ENCODE data around the gene TFR2. TPM values are rescaled to one million over a fixed set of nuclear protein-coding genes. Genes with fewer than 3 reads are reported as not detected.
A peak's percentile ranks its signal among the peaks of the same experiment; 100 is the strongest.

Gene TFR2
- total and polyA plus RNA-seq, 2 of the 13 experiments (the other 11 are each of a cell fraction or from before 2014, with no cell fraction given) = 36.9 to 64.2 TPM

DNA sequence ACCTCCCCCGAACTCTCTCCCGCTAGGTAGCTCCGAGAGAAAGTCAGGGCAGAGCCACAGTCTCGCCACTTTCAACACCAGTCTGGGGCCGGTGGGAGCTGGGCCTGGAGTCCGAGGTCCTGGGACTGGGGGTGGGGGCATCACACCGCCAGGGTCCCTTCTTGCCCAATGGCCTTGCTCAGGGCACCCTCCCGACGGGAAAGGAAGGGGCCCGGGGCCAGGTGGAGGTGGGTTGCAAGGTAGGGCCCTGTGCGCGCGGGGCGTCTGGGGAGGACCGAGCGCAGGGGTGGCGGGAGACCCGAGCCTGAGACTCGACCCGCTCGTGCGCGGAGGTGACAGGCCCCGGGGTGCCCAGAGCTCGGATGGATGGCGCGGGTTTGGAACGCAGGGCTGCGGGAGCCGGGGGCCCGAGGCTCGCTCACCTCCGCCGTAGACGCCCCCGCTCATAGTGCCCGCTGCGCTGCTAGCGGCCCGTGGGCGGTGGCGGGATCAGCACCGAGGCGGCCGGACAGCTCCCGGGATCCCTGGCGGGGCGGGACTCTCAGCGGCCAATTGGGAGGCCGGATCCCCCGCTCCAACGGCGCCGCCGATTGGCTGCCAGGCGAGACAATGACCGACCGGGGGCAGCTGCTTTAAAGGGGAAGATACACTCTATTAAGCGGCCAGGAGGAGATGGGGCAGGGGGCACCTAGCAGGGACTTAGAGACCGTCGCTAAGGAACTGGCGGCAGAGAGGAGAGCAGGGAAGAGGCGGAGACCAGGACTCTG is 14.7 kb upstream of the TFR2 start, which contains the start of gene ACTL6B (continued):
- TF ChIP-seq, protein P1, sequence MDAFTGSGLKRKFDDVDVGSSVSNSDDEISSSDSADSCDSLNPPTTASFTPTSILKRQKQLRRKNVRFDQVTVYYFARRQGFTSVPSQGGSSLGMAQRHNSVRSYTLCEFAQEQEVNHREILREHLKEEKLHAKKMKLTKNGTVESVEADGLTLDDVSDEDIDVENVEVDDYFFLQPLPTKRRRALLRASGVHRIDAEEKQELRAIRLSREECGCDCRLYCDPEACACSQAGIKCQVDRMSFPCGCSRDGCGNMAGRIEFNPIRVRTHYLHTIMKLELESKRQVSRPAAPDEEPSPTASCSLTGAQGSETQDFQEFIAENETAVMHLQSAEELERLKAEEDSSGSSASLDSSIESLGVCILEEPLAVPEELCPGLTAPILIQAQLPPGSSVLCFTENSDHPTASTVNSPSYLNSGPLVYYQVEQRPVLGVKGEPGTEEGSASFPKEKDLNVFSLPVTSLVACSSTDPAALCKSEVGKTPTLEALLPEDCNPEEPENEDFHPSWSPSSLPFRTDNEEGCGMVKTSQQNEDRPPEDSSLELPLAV (CRISPR knock-in tag; conservative IDR thresholded peaks at IDR 0.05; ENCODE audit: low read depth) = no peak
- no peak for TF ChIP-seq HCFC1 (IDR thresholded peaks at IDR 0.05; ENCODE audit: low read depth, low read length)
- peak; percentile 71; the same call in 1 of the 2 replicates for TF ChIP-seq ZNF12 (CRISPR knock-in tag; IDR thresholded peaks at IDR 0.05)
- peak; percentile 33; the same call in 1 of the 2 replicates for TF ChIP-seq SP5 (CRISPR knock-in tag; IDR thresholded peaks at IDR 0.05; ENCODE audit: borderline replicate concordance, low read depth)
- no peak for TF ChIP-seq RBM22 (optimal IDR thresholded peaks at IDR 0.05; ENCODE audit: low read length)
- TF ChIP-seq NFATC3 (CRISPR knock-in tag; IDR thresholded peaks at IDR 0.05) = peak; percentile 45; the same call in 1 of the 2 replicates
- TF ChIP-seq PHF20 (CRISPR knock-in tag; IDR thresholded peaks at IDR 0.05) = no peak
- peak; percentile 99 for TF ChIP-seq HNRNPLL (IDR thresholded peaks at IDR 0.05; ENCODE audit: low read depth, low read length, poor library complexity, severe bottlenecking)
- TF ChIP-seq ZNF792 (CRISPR knock-in tag; IDR thresholded peaks at IDR 0.05) = peak; percentile 85
- TF ChIP-seq ZFP62 (CRISPR knock-in tag; IDR thresholded peaks at IDR 0.05) = no peak
- TF ChIP-seq ZNF264 (CRISPR knock-in tag; IDR thresholded peaks at IDR 0.05) = no peak
- TF ChIP-seq HMGA1 (CRISPR knock-in tag; conservative IDR thresholded peaks at IDR 0.05) = no peak
- TF ChIP-seq ZNF850 (CRISPR knock-in tag; conservative IDR thresholded peaks at IDR 0.05) = no peak
- TF ChIP-seq, protein P2, sequence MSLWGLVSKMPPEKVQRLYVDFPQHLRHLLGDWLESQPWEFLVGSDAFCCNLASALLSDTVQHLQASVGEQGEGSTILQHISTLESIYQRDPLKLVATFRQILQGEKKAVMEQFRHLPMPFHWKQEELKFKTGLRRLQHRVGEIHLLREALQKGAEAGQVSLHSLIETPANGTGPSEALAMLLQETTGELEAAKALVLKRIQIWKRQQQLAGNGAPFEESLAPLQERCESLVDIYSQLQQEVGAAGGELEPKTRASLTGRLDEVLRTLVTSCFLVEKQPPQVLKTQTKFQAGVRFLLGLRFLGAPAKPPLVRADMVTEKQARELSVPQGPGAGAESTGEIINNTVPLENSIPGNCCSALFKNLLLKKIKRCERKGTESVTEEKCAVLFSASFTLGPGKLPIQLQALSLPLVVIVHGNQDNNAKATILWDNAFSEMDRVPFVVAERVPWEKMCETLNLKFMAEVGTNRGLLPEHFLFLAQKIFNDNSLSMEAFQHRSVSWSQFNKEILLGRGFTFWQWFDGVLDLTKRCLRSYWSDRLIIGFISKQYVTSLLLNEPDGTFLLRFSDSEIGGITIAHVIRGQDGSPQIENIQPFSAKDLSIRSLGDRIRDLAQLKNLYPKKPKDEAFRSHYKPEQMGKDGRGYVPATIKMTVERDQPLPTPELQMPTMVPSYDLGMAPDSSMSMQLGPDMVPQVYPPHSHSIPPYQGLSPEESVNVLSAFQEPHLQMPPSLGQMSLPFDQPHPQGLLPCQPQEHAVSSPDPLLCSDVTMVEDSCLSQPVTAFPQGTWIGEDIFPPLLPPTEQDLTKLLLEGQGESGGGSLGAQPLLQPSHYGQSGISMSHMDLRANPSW (CRISPR knock-in tag; IDR thresholded peaks at IDR 0.05; ENCODE audit: borderline replicate concordance) = no peak
- no peak for TF ChIP-seq ZNF652 (CRISPR knock-in tag; IDR thresholded peaks at IDR 0.05; ENCODE audit: borderline replicate concordance, low read depth)
- no peak for TF ChIP-seq ZNF451 (CRISPR knock-in tag; IDR thresholded peaks at IDR 0.05)
- TF ChIP-seq ZSCAN30 (CRISPR knock-in tag; IDR thresholded peaks at IDR 0.05) = 0 out of 2 replicates have a peak, but pooled peaks have one; percentile 81
- peak; percentile 80; the same call in 1 of the 2 replicates for TF ChIP-seq MEIS2 (CRISPR knock-in tag; IDR thresholded peaks at IDR 0.05)
- TF ChIP-seq, protein P3, sequence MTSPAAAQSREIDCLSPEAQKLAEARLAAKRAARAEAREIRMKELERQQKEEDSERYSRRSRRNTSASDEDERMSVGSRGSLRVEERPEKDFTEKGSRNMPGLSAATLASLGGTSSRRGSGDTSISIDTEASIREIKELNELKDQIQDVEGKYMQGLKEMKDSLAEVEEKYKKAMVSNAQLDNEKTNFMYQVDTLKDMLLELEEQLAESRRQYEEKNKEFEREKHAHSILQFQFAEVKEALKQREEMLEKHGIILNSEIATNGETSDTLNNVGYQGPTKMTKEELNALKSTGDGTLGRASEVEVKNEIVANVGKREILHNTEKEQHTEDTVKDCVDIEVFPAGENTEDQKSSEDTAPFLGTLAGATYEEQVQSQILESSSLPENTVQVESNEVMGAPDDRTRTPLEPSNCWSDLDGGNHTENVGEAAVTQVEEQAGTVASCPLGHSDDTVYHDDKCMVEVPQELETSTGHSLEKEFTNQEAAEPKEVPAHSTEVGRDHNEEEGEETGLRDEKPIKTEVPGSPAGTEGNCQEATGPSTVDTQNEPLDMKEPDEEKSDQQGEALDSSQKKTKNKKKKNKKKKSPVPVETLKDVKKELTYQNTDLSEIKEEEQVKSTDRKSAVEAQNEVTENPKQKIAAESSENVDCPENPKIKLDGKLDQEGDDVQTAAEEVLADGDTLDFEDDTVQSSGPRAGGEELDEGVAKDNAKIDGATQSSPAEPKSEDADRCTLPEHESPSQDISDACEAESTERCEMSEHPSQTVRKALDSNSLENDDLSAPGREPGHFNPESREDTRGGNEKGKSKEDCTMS (CRISPR knock-in tag; conservative IDR thresholded peaks at IDR 0.05) = no peak
- TF ChIP-seq, protein P4, sequence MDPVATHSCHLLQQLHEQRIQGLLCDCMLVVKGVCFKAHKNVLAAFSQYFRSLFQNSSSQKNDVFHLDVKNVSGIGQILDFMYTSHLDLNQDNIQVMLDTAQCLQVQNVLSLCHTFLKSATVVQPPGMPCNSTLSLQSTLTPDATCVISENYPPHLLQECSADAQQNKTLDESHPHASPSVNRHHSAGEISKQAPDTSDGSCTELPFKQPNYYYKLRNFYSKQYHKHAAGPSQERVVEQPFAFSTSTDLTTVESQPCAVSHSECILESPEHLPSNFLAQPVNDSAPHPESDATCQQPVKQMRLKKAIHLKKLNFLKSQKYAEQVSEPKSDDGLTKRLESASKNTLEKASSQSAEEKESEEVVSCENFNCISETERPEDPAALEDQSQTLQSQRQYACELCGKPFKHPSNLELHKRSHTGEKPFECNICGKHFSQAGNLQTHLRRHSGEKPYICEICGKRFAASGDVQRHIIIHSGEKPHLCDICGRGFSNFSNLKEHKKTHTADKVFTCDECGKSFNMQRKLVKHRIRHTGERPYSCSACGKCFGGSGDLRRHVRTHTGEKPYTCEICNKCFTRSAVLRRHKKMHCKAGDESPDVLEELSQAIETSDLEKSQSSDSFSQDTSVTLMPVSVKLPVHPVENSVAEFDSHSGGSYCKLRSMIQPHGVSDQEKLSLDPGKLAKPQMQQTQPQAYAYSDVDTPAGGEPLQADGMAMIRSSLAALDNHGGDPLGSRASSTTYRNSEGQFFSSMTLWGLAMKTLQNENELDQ (CRISPR knock-in tag; IDR thresholded peaks at IDR 0.05; ENCODE audit: borderline replicate concordance) = no peak
- TF ChIP-seq ZNF564 (CRISPR knock-in tag; IDR thresholded peaks at IDR 0.05) = peak; percentile 73; the same call in 1 of the 2 replicates
- TF ChIP-seq AGO2 (optimal IDR thresholded peaks at IDR 0.05; ENCODE audit: low read depth, low read length) = no peak
